Small intestine (tissue), 7 donors: Measurements from ENCODE around the gene GRHL1. TPM values are rescaled to one million over a fixed set of nuclear protein-coding genes. Genes with fewer than 3 reads are reported as not detected.

Source experiments
- DNase-seq, 2 donors: peaks; one replicate each; pipeline versions ENCODE4 v3.0.0 to v3.0.0-alpha.2; 2013
- FAIRE-seq: peaks from 2 replicates; lab custom pipeline; 2012; peaks lifted over from hg19 to GRCh38; lab: Jason Lieb, UNC
- H3K27ac ChIP-seq, 3 donors: one replicate each; pipeline ENCODE4 v1.5.1; 2013; ENCODE audit warnings: low read length in 2 of 3, mild to moderate bottlenecking in 2 of 3, control low read depth in 1 of 3, inconsistent platforms in 1 of 3, low read depth in 1 of 3, moderate library complexity in 1 of 3
- H3K27me3 ChIP-seq, 3 donors: one replicate each; pipeline ENCODE4 v1.6.1; 2013; ENCODE audit warnings: low read length in 3 of 3, inconsistent platforms in 1 of 3; ENCODE audit not compliant: control insufficient read depth in 3 of 3, insufficient read depth in 3 of 3
- H3K36me3 ChIP-seq, 3 donors: one replicate each; pipeline ENCODE4 v1.6.1; 2013; ENCODE audit warnings: low read length in 3 of 3, inconsistent platforms in 1 of 3, low read depth in 1 of 3, mild to moderate bottlenecking in 1 of 3, moderate library complexity in 1 of 3; ENCODE audit not compliant: control insufficient read depth in 3 of 3, insufficient read depth in 2 of 3
- H3K4me1 ChIP-seq, 3 donors: one replicate each; pipeline ENCODE4 v1.6.1; 2013; ENCODE audit warnings: low read length in 2 of 3, inconsistent platforms in 1 of 3, low read depth in 1 of 3, mild to moderate bottlenecking in 1 of 3, moderate library complexity in 1 of 3; ENCODE audit not compliant: control insufficient read depth in 3 of 3, insufficient read depth in 2 of 3
- H3K4me3 ChIP-seq, 3 donors: one replicate each; pipeline ENCODE4 v1.5.1; 2013; ENCODE audit warnings: low read length in 3 of 3, control low read depth in 1 of 3, inconsistent platforms in 1 of 3, low read depth in 1 of 3, mild to moderate bottlenecking in 1 of 3, moderate library complexity in 1 of 3
- H3K9me3 ChIP-seq, 2 donors: one replicate each; pipeline ENCODE4 v1.6.1; 2013; ENCODE audit warnings: low read depth in 1 of 2, low read length in 1 of 2; ENCODE audit not compliant: control insufficient read depth in 2 of 2, insufficient read depth in 1 of 2
- WGBS, 3 donors: extraction: QIAGEN DNeasy Blood & Tissue Kit; methylation state at CpG; one replicate each; pipeline ENCODE4 v1.1.7; 2013; 5-methylcytosine and 5-hydroxymethylcytosine counted together
- polyA plus RNA-seq, 4 donors: library from polyadenylated mRNA; stranded (reverse) in 3 of 4; unstranded in 1 of 4; fragments of 200-250 nt in 3 of 4; fragments of 120-200 nt in 1 of 4; gene quantifications; one replicate each; pipeline versions ENCODE4 v1.2.1 to v1.2.3, GENCODE V29; 2013
- donor health status: healthy with polysubstance abuse.
- donor health status: control.
- donor health status: control.
- donor health status: Bipolar disorder and iron deficiency.
- donor health status: healthy.

GRHL1 gene
- polyA plus RNA-seq, 4 donors: 0.45 to 2.3 (median 0.64) TPM

- FAIRE-seq (no peak), DNase-seq (no peak)
- Histone ChIP-seq H3K36me3 (peaks cover 0 to 31% (median 0%) of the 10 kb centered on the region in 3 donors), H3K4me3 (no peak overlapping the region), H3K4me1 (peaks cover 0 to 2% (median 0%) of the 10 kb centered on the region in 3 donors), H3K27me3 (no peaks in the 10 kb centered on the region), H3K9me3 (no peaks in the 10 kb centered on the region), H3K27ac (no peak overlapping the region)
- 62 to 66% (median 64%) methylated on average over 7 of the region's 7 CpGs for WGBS, 3 donors
These were observed 46.4 kb downstream of the GRHL1 start for GRCh38 chr2:9997936-9998335.

GRCh38 chr2:9998916-9999654 is 47.6 kb downstream of the GRHL1 start:
- Histone ChIP-seq H3K4me1 (no peaks in the 10 kb centered on the region), H3K4me3 (no peak overlapping the region), H3K27ac (no peak overlapping the region), H3K9me3 (no peaks in the 10 kb centered on the region), H3K27me3 (no peaks in the 10 kb centered on the region), H3K36me3 (peaks cover 0 to 31% (median 0%) of the 10 kb centered on the region in 3 donors)
- WGBS, 3 donors: 90 to 94% (median 92%) methylated on average over 20 of the region's 20 CpGs
- DNase-seq (no peak), FAIRE-seq (no peak)

- WGBS, 3 donors: 81 to 100% (median 92%) methylated on average over 1 of the region's 1 CpG
- no peaks in the 10 kb centered on the region for H3K27me3 ChIP-seq
- no peaks in the 10 kb centered on the region for H3K9me3 ChIP-seq
- H3K36me3 ChIP-seq: peaks cover 0 to 28% (median 0%) of the 10 kb centered on the region in 3 donors
- H3K27ac ChIP-seq: no peak overlapping the region
- FAIRE-seq (no peak), DNase-seq (no peak)
- no peak overlapping the region for H3K4me3 ChIP-seq
- H3K4me1 ChIP-seq: no peaks in the 10 kb centered on the region
These were observed 48.2 kb downstream of the GRHL1 start for GRCh38 chr2:9999693-10000092.

- peaks cover 0 to under 1% of the 10 kb centered on the region in 2 donors for H3K9me3 ChIP-seq
- FAIRE-seq: no peak
- H3K27me3 ChIP-seq: peaks cover 0 to 2% (median 0%) of the 10 kb centered on the region in 3 donors
- no peak for DNase-seq
- no peaks in the 10 kb centered on the region for H3K4me1 ChIP-seq
- WGBS, 3 donors: 89 to 93% (median 92%) methylated on average over 8 of the region's 8 CpGs
- no peak overlapping the region for H3K4me3 ChIP-seq
- H3K27ac ChIP-seq: no peak overlapping the region
- peaks cover 0 to 25% (median 0%) of the 10 kb centered on the region in 3 donors for H3K36me3 ChIP-seq
These were observed 49.0 kb downstream of the GRHL1 start for GRCh38 chr2:10000541-10000940.

GRCh38 chr2:10001586-10001985 is 50.1 kb downstream of the GRHL1 start:
- H3K4me3 ChIP-seq: no peak overlapping the region
- DNase-seq (no peak), FAIRE-seq (no peak)
- H3K27ac ChIP-seq: no peak overlapping the region
- H3K9me3 ChIP-seq: peaks cover 0 to 7% of the 10 kb centered on the region in 2 donors
- H3K27me3 ChIP-seq: peaks cover 0 to 11% (median 0%) of the 10 kb centered on the region in 3 donors
- peaks cover 0 to 25% (median 0%) of the 10 kb centered on the region in 3 donors for H3K36me3 ChIP-seq
- WGBS, 3 donors: 80 to 91% (median 88%) methylated on average over 5 of the region's 5 CpGs
- peaks cover 0 to 4% (median 1%) of the 10 kb centered on the region in 3 donors for H3K4me1 ChIP-seq

GRCh38 chr2:10002109-10002508 is 50.6 kb downstream of the GRHL1 start:
- FAIRE-seq: no peak

GRCh38 chr2:10002681-10003080 is 51.2 kb downstream of the GRHL1 start:
- Histone ChIP-seq H3K4me1 (peaks cover 0 to 7% (median 5%) of the 10 kb centered on the region in 3 donors), H3K27me3 (peaks cover 0 to 17% (median 0%) of the 10 kb centered on the region in 3 donors), H3K4me3 (no peak overlapping the region), H3K36me3 (peaks cover 0 to 19% (median 0%) of the 10 kb centered on the region in 3 donors), H3K9me3 (peaks cover 0 to 7% of the 10 kb centered on the region in 2 donors), H3K27ac (no peak overlapping the region)
- WGBS, 3 donors: 93 to 94% (median 93%) methylated on average over 9 of the region's 9 CpGs
- DNase-seq (no peak), FAIRE-seq (no peak)

More at GRCh38 chr2:10002109-10002508, 50.6 kb downstream of the GRHL1 start:
- peaks cover 0 to 7% (median 5%) of the 10 kb centered on the region in 3 donors for H3K4me1 ChIP-seq
- 71 to 84% (median 81%) methylated on average over 5 of the region's 5 CpGs for WGBS, 3 donors
- peaks cover 0 to 21% (median 0%) of the 10 kb centered on the region in 3 donors for H3K36me3 ChIP-seq
- H3K9me3 ChIP-seq: peaks cover 0 to 7% of the 10 kb centered on the region in 2 donors
- no peak for DNase-seq
- H3K27me3 ChIP-seq: peaks cover 0 to 16% (median 0%) of the 10 kb centered on the region in 3 donors
- H3K27ac ChIP-seq: no peak overlapping the region
- H3K4me3 ChIP-seq: no peak overlapping the region

- DNase-seq: no peak
These were observed 52.0 kb downstream of the GRHL1 start for GRCh38 chr2:10003206-10004125.

More at GRCh38 chr2:10003206-10004125, 52.0 kb downstream of the GRHL1 start:
- peaks cover 0 to 17% (median 0%) of the 10 kb centered on the region in 3 donors for H3K27me3 ChIP-seq
- peaks cover 0 to 16% (median 0%) of the 10 kb centered on the region in 3 donors for H3K36me3 ChIP-seq
- H3K27ac ChIP-seq: no peak overlapping the region
- WGBS, 3 donors: 91 to 93% (median 93%) methylated on average over 20 of the region's 20 CpGs
- H3K9me3 ChIP-seq: peaks cover 0 to 7% of the 10 kb centered on the region in 2 donors
- peaks cover 0 to 7% (median 5%) of the 10 kb centered on the region in 3 donors for H3K4me1 ChIP-seq
- FAIRE-seq: no peak
- H3K4me3 ChIP-seq: no peak overlapping the region
